Stimulated activated CD8-positive, alpha-beta memory T cell treated with anti-CD3 and anti-CD28 coated beads, Interleukin-12 subunit alpha, Interleukin-12 subunit beta, amount 100 ng/mL, for 1 hour (primary cell): ENCODE results near the gene FEZ2.
A peak's percentile ranks its signal among the peaks of the same experiment; 100 is the strongest.
"Not testable (repeated sequence)": the region's sequence is repeated elsewhere in the genome, so short reads cannot be mapped to it uniquely, and the experiment has no call there.

Experiments
- DNase-seq: peaks from one replicate; pipeline ENCODE4 v3.0.0-alpha.2; 2020; ENCODE audit warnings: low read depth

FEZ2 gene, protein sequence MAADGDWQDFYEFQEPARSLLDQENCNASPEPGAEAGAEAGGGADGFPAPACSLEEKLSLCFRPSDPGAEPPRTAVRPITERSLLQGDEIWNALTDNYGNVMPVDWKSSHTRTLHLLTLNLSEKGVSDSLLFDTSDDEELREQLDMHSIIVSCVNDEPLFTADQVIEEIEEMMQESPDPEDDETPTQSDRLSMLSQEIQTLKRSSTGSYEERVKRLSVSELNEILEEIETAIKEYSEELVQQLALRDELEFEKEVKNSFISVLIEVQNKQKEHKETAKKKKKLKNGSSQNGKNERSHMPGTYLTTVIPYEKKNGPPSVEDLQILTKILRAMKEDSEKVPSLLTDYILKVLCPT

GRCh38 chr2:36597532-36598377 is at the start of gene FEZ2:
Gene FEZ2, minus strand, starts transcription at chr2:36598168. Its CDS starts 26 bp downstream, at chr2:36598142.
- peak; percentile 25 for DNase-seq

- DNase-seq: no peak
Measured at GRCh38 chr2:36634981-36635597, 37.1 kb upstream of the FEZ2 start.

DNA sequence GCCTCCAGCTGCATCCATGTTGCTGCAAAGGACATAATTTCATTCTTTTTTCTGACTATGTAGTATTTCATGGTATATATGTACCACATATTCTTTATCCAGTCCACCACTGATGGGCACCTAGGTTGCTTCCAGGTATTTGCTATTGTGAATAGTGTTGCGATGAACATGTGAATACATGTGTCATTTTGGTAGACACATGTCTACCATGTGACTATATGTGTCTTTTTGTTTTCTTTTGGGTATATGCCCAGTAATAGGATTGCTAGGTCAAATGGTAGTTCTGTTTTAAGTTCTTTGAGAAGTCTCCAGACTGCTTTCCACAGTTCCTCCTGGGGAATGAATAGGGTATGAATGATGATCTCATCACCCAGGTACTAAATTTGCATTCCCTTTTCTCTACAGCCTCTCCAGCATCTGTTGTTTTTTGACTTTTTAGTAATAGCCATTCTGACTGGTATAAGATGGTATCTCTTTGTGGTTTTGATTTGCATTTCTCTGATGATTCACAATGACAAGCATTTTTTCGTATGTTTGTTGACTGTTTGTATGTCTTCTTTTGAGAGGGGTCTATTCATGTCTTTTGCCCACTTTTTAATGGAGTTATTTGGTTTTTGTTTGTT is 35.6 kb upstream of the FEZ2 start:
- no peak for DNase-seq

DNA sequence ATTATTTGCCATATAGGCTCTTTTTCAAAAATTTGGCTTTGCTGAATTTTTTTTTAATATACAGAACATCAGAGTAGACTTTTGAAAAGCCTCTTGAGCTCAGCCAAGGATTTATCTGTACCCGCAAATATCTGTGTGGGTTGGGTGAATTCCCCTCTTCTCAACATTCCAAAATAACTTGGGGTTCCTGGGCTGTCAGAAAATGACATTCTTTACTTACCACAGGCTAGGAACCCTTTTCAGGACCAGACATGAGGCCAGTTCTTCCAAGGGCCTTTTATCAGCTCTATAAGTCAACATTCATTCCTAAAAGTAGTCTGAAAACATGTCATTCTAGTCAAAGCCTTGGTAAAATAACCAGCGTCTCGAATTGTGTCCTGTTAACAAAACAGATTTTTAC is 28.8 kb upstream of the FEZ2 start:
- DNase-seq: no peak

- no peak for DNase-seq
Measured at GRCh38 chr2:36626071-36626470, 28.1 kb upstream of the FEZ2 start.

DNA sequence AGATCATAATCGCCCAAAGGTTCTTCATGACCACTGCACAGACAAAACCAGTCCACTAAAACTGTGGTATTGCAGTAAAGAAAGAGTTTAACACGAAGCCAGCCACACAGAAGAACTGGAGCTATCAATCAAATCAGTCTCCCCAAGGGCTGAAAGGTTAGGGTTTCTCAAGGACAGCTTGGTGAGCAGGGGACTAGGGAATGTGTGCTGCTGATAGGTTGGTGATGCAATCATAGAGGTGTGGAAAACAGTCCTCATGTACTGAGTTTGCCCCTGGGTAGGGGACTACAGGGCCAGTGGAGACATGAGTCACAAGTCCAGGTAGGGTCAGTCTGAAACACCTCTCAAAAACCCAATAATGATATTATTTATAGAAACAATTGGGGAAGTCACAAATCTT is 27.3 kb upstream of the FEZ2 start:
- no peak for DNase-seq

- DNase-seq: no peak
Measured at GRCh38 chr2:36620321-36620720, 22.4 kb upstream of the FEZ2 start.

- DNase-seq: no peak
Measured at GRCh38 chr2:36618381-36618780, 20.4 kb upstream of the FEZ2 start.

DNA sequence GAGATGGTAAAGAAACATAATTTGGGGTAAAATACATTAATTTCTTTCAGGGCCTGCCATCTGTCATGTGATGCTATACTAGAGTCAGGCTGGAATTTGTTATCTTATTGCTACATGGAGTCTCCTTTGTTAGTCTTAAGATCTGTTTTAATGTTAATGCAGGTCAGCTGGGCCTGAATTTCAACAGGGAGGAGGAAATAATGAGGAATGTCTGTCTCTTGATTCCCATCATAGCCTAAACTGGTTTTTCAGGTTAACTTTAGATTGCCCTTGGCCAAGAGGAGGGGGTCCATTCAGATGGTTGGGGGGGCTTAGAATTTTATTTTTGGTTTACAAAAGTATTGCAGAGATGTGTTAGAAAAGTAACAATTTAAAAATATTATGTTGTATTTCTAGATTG is 19.0 kb upstream of the FEZ2 start:
- DNase-seq: no peak

- DNase-seq: no peak
Measured at GRCh38 chr2:36615222-36615621, 17.3 kb upstream of the FEZ2 start.

DNA sequence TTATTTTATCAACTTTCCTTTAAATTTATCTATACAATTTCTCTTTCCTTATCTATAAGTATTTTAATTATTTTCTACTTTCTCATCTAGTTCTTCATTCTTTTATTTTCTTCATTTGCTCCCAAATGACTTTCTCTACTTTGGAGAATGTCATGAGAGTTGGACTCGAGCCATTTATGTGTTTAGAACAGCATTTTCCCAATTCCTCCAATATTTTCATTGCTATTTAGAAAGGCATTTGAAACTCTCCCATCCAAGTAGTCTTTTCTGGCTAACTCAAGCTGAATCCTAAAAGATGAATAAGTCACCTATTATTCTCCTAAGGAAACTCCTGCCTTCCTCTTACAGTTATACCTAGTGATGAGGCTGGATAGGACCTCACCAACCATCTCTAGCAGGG is 15.8 kb upstream of the FEZ2 start:
- DNase-seq: no peak

GRCh38 chr2:36611316-36611990 is 13.5 kb upstream of the FEZ2 start:
- DNase-seq: no peak

DNA sequence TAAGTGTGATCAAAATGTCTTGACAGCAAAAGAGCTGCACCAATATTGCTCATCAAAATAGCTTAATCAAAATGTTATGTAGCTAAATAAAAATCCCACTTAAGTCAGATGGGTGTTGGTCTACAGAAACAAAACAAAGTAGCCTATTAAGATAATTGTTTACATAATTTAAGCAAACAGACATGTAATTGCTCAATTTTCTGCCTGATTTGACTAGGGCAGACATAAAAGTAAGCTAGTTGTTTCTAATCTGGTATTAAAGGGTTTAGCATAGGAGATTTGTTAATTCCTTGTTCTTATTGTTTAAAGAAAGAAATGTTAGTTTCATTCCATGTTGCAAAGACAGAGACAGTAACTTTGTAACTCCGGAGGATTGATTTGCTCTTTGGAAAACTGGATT is 11.5 kb upstream of the FEZ2 start:
- no peak for DNase-seq

GRCh38 chr2:36607947-36608346 is 10.0 kb upstream of the FEZ2 start:
- no peak for DNase-seq

GRCh38 chr2:36606925-36607324 is 9.0 kb upstream of the FEZ2 start:
- no peak for DNase-seq

GRCh38 chr2:36605273-36605672 is 7.3 kb upstream of the FEZ2 start:
- DNase-seq: no peak

DNA sequence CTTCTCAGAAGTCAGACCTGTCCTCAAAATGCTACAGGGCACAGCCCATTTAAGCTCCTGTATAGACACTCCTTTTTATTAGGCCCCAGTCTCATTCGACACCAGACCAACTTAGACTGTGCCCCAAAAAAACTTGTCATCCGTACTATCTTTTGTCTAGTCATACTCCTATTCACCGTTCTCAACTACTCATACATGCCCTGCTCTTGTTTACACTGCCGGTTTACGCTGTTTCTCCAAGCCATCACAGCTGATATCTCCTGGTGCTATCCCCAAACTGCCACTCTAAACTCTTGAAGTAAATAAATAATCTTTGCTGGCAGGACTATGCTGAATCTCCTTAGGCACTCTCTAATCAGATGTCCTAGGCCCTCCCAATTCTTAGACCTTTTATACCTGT is 5.7 kb upstream of the FEZ2 start:
- not testable (repeated sequence) for DNase-seq

GRCh38 chr2:36597003-36597531 is 901 bp downstream of the FEZ2 start:
- no peak for DNase-seq

- no peak for DNase-seq
Measured at GRCh38 chr2:36596397-36596796, 1.6 kb downstream of the FEZ2 start.

DNA sequence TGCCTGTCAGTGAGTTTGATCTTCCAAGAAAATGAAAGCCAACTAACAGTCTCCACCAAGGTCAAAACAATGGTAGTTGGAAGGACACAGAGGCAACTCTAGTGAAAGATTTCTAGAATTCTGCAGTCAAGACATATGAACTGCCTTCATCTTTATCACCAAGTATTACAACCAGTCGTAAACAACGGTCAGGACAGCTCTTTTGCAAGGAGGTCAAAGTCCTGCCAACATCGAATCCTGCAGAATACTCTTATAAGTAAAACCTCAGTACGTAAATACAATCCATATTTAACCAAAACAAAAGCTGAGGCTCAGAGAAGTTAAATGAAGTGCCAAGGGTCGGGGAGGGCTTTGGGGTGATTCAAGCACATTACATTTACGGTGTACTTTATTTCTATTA is 3.1 kb downstream of the FEZ2 start:
- DNase-seq: no peak

- no peak for DNase-seq
Measured at GRCh38 chr2:36589230-36589630, 8.7 kb downstream of the FEZ2 start.

DNA sequence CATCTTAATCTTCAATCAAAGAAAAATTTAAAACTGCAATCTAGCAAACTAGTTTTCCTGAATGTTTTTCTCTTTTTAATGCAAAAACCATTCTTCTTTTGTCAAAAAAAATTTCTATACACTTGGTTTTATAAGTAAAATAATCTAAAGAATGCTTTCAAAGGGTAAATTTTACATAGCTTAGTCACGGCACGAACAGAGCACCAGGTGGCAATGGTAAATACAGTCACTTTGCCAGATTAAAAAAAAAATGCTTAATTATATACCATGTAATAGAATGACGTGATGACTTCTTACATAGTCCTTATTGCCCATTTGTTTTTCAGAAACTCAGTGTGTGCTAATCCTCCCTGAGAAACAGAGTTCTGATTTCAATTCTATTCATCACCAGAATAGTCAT is 10.4 kb downstream of the FEZ2 start:
- DNase-seq: no peak
